RKO (cell line): ENCODE measurements around the gene ST6GALNAC4.

Experiments
- DNase-seq: peaks from one replicate; pipeline ENCODE4 v3.0.0-alpha.2; 2016; ENCODE audit warnings: low spot score

Gene ST6GALNAC4, protein sequence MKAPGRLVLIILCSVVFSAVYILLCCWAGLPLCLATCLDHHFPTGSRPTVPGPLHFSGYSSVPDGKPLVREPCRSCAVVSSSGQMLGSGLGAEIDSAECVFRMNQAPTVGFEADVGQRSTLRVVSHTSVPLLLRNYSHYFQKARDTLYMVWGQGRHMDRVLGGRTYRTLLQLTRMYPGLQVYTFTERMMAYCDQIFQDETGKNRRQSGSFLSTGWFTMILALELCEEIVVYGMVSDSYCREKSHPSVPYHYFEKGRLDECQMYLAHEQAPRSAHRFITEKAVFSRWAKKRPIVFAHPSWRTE

GRCh38 chr9:127916720-127917581, at the start of gene ST6GALNAC4:
Gene ST6GALNAC4 (minus strand): TSS chr9:127917041. CDS start chr9:127916419, 622 bp downstream.
- peak; percentile 97 for DNase-seq

GRCh38 chr9:127965953-127966352, 49.1 kb upstream of the ST6GALNAC4 start:
- DNase-seq: no peak

GRCh38 chr9:127963359-127964064, 46.7 kb upstream of the ST6GALNAC4 start:
- DNase-seq: no peak

- DNase-seq: no peak
These were observed 46.2 kb upstream of the ST6GALNAC4 start for GRCh38 chr9:127963041-127963358.

DNA sequence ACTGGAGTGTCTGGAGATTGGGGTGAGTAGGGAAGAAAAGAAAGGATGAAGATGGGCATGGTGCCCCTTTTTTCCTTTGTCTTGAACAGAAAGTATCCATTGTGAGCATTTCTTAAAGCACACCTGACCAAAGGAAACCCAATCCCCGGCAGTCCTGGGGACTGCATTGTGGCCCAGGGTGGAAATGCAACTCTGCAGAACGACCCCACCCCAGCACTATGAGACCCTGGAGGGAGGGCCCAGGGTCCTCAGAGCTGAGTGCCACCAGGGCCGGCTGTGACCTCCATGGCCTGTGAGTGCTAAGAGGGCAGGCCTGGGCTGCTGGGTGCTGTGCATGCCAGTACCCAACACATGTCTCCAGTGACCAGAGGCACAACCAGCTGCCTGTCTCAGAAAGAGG, 45.4 kb upstream of the ST6GALNAC4 start:
- no peak for DNase-seq

DNA sequence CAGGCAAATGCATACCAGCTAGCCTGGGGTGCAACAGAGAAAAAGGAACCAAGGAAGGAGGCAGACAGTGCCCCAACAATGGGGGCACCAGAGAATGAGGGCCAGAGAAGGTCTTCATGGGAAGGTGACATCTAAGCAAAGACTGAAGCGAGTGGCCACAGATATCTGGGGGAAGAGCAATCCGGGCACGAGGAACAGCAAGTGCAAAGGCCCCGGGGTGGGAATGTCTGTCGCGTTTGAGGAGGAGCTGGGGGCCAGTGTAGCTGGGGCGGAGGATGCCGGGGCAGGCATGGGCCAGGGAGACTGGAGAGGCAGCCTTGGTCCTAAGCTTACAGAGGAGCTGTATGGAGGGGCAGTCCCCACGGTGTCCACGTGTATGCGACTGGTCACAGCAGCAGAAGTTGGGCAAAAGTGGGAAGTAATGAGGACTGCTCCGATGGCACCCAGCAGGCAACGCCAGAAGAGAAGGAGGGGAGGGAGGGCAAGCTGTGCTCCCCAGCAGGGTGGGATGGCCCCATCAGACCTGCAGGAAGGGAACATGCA, 44.8 kb upstream of the ST6GALNAC4 start:
- no peak for DNase-seq

DNA sequence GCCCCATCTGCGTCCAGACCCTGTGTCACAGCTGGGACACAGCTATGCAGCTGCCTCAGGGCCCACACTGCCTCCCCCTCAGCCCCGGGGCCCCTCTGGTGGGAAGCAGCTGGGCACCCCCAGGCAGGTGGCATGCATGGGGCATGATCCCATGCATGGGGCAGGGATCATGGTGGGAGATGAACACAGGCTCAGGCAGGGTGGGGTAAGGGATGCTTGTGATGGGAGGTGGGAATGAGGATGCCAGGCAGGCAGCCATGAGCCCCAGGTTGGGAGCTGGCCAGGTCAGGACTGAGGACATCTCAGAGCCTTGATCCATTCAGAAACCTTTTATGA, 44.3 kb upstream of the ST6GALNAC4 start:
- DNase-seq: no peak

DNA sequence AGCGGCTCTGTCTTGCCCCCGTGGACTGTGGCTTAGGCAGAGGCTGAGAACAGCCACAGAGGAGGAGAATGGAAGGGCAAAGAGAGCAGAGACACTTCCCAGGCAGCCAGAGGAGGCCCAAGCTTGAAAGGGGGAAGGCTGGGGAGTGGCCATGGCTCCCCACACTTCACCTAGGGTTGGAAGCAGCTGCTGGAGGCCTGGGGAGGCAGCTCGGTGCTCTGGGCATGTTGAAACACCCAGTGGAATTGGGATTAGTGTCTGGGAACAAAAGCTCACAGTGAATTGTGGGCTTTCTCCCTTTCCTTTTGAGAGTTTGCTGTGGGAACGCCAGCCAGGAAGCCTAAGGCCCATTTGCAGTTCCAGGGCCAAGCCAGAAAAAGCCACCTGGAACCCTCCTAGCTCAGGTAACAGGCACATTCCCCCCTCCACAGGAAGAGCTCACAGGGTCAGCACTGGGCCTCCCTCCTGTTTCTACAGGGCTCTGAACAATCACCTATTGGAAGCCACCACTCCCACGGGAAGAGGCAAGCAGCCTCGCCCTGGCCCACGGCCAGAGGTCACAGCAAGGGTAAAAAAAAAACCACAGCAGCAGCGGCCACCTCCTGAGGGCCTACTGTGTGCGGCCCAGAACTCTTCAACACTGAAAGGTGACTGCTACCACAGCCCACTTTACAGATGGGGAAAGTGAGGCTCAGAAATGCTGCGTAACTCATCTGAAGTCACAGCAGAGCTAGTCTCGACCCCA, 43.7 kb upstream of the ST6GALNAC4 start:
- no peak for DNase-seq

- DNase-seq: no peak
These were observed 43.1 kb upstream of the ST6GALNAC4 start for GRCh38 chr9:127959841-127960409.

GRCh38 chr9:127959398-127959797, 42.6 kb upstream of the ST6GALNAC4 start:
- DNase-seq: no peak

DNA sequence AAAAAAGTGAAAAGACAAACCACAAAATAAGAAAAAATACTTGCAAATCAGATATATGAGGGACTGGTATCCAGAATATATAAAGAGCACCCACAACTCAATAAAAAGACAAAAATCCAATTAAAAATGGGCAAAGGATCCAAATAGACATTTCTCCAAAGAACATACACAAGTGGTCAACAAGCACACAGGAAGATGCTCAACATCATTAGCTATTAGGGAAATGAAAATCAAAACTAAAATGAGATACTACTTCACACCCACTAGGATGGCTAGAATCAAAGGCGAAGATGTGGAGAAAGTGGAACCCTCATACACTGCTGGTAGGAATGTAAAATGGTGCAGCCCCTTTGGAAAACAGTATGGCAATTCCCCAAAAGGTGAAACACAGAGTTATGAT, 41.9 kb upstream of the ST6GALNAC4 start:
- DNase-seq: no peak

DNA sequence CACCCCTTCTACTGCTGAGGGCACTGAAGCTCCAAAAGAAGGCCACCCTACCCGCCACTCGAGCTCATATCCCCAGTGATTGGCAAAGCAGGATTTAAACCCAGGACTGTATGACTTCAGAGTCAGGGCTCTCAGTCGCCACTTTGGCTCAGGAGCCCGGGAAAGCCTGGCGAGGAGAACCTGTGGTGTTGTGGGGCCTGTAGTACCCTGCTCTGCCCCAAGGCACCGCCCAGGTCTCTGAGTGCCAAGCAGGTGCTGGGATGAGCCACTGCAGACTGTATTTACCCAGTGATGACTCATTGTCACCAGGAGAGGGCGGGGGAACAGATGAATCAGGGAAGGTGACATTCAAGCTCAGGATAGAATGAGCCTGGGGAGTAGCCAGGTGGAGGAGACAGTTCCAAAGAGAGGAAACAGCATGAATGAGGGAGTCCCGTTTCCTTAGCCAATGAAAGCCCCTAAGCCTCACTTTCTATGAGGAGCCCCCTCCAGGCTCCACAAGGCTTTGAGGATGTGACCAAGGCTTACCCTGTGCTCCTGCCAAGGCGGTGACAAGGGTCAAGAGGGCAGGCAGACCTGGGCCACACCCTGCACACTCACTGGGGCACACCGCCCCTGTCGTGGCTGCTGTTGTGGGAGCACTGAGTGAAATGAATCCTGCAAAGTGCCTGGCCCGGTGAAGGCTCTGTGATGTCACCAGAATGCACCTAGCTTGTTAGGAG, 38.6 kb upstream of the ST6GALNAC4 start:
- DNase-seq: peak; percentile 82

DNA sequence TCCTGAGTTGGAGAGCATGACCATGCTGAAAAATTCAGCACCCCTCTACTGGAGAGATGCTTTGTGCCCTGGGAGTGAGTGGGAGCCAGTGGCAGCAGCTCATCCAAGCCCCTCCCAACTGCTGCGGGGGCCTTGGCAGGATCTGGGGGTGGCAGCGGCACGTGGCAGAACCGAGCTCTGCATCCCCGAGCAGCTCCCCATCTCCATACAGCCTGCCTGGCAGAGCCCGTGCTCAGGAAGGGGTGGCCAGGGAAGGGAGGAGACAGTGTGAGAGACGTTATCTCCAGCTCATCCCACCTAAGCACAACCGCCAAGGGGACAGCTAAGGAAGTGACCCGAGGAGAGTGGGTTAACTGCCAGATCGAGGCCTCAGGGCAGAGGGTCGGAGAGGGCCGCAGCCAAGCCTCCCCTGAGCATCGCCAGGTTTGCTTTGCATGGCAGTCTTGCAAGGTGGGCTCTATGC, 38.0 kb upstream of the ST6GALNAC4 start:
- no peak for DNase-seq

DNA sequence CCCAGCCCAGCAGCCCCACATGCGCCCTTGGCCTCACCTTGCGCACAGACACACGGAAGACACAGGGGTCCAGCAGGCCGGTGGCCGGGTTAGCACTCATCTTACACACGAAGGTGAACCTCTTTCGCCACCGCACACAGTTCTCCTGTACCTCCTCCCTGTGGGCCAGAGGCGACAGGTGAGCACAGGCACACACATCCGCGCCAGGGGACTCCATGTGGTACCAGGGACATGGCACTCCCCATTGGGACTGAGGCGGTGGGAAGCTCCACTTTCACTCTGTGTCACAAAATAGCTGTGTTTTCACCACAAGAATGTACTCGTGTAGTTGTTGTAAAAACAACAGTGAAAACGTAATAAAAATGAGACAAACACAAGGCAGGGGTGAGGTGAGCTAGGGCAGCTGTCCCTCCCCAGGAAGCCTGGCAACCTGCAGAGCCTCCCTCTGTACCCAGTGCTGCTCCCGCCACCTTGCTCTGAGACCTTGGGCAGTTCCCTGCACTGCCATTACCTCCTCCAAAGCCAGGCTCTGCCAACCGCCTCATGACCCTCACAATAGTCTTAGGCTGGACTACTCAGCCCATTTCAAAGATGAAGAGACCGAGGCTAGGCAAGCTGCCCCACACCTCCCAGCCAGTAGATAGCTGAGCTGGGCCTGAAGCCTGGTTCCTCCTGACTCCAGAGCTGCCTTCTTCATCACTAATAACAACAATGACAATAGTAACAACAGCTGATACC, 37.1 kb upstream of the ST6GALNAC4 start:
- no peak for DNase-seq

- DNase-seq: no peak
These were observed 36.3 kb upstream of the ST6GALNAC4 start for GRCh38 chr9:127953154-127953553.

DNA sequence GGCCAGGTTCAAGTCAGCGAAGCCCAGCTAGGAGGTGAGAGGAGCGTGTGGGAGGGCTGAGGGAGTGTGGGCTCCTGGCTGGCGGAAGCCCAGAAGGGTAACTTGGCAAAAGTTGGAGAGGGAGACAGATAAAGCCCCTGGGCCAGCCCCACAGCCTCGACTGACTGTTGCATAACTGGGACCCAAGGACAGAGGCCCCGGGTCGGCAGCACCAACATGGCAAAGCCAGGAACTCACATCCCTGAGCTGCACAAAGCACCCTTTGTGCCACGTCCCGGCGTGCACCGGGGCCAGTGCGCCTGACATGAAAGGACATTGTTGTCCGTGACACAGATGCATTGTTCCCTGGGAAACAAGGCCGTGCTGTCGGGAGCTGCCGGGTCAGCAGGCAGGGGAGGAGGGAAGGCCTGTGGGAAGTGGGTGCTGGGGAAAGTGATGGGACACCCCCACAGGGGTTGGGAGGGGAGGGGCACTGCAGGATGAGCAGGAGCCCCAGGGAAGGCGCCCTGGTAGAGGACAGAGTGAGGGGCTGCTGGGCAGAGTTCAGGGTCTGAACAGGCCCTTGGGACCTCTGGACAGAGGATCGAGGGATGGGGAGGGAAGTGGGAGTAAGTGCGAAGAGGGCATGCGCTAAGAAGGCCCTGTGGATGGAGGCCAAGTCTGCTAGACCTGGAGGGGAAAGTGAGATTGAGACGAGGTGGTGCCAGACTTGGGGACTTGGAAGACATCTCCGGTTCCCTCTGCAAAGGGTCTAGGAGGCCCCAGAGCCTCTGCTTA, 33.9 kb upstream of the ST6GALNAC4 start:
- no peak for DNase-seq

DNA sequence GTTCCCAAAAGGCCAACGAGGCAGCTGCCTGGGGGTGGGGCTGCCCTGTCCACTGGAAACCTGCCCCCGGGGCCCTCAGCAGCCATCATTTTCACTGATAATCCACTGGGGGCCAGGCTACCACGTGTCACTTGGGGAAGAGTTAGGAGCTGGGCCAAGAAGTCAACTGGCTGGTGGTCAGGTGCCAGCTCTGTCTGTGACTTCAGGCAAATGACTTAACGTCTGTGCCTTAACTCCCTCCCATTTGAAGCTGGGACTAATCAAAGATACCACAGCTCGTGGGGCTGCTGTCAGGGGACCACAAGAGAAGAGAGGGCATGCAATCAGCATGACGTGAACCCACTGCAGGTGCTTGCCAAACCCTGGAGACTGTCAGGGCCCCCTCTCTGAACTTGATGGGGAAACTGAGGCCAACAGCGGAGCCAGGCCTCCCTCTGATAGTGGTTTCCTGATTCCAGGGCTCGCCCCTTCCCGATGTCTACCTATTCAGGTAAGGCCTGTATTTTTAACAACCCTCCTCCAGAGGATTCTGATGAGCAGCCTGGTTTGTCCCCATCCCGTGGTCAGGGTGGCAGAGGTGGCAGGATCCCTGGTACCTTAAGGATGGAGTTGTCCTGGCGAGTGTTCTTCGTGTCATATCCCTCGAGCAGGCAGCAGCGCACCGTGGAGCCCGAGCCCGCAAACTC, 33.1 kb upstream of the ST6GALNAC4 start:
- DNase-seq: no peak

- no peak for DNase-seq
These were observed 31.2 kb upstream of the ST6GALNAC4 start for GRCh38 chr9:127947841-127948710.
